Activated CD4-positive, CD25-positive, alpha-beta regulatory T cell (primary cell): ENCODE results near the gene SLC13A4.
"Not testable (repeated sequence)": the region's sequence is repeated elsewhere in the genome, so short reads cannot be mapped to it uniquely, and the experiment has no call there.

Experiments
- DNase-seq, 4 experiments: peaks; one replicate each; lab custom pipeline; 2025; lab: John Stamatoyannopoulos, UW

Gene SLC13A4

GRCh38 chr7:135693558-135693957, 34.4 kb downstream of the SLC13A4 start:
- no peak for DNase-seq

GRCh38 chr7:135692606-135693005, 35.4 kb downstream of the SLC13A4 start:
- not testable (repeated sequence) for DNase-seq

GRCh38 chr7:135692055-135692454, 35.9 kb downstream of the SLC13A4 start:
- DNase-seq, result no peak

- DNase-seq, result no peak
These were observed 37.4 kb downstream of the SLC13A4 start for GRCh38 chr7:135690566-135690965.

GRCh38 chr7:135687466-135687865, 40.5 kb downstream of the SLC13A4 start:
- DNase-seq, result no peak

GRCh38 chr7:135685306-135686084, 42.5 kb downstream of the SLC13A4 start:
- no peak for DNase-seq

GRCh38 chr7:135684699-135685098, 43.3 kb downstream of the SLC13A4 start:
- DNase-seq, result no peak

- DNase-seq, result no peak
These were observed 43.9 kb downstream of the SLC13A4 start for GRCh38 chr7:135684136-135684535.

- no peak for DNase-seq
These were observed 44.4 kb downstream of the SLC13A4 start for GRCh38 chr7:135683609-135684008.

GRCh38 chr7:135682191-135682590, 45.8 kb downstream of the SLC13A4 start:
- DNase-seq, result no peak

GRCh38 chr7:135681762-135682161, 46.2 kb downstream of the SLC13A4 start:
- DNase-seq, result no peak

- DNase-seq, result no peak
These were observed 49.1 kb downstream of the SLC13A4 start for GRCh38 chr7:135678612-135679575.

- DNase-seq, result no peak
These were observed 54.7 kb downstream of the SLC13A4 start for GRCh38 chr7:135673360-135673706.

- no peak for DNase-seq
These were observed 55.2 kb downstream of the SLC13A4 start for GRCh38 chr7:135672560-135673359.

- no peak for DNase-seq
These were observed 57.8 kb downstream of the SLC13A4 start for GRCh38 chr7:135670179-135670578.

GRCh38 chr7:135669774-135670173, 58.2 kb downstream of the SLC13A4 start:
- DNase-seq, result no peak

GRCh38 chr7:135668852-135669395, 59.1 kb downstream of the SLC13A4 start:
- DNase-seq, result not testable (repeated sequence)

- not testable (repeated sequence) for DNase-seq
These were observed 60.4 kb downstream of the SLC13A4 start for GRCh38 chr7:135667626-135668025.

GRCh38 chr7:135666846-135667245, 61.1 kb downstream of the SLC13A4 start:
- DNase-seq, result no peak

- DNase-seq, result no peak
These were observed 61.8 kb downstream of the SLC13A4 start for GRCh38 chr7:135666156-135666555.

- DNase-seq, result no peak
These were observed 62.9 kb downstream of the SLC13A4 start for GRCh38 chr7:135665042-135665441.

GRCh38 chr7:135664046-135664589, 63.9 kb downstream of the SLC13A4 start:
- DNase-seq, result no peak
